Activated CD8-positive, alpha-beta memory T cell treated with anti-CD3 and anti-CD28 coated beads for 1 hour (primary cell): Measurements from ENCODE around the gene LRRC3C.

Experiments
- DNase-seq, 2 donors: peaks; one replicate each; pipeline ENCODE4 v3.0.0-alpha.2; 2020; ENCODE audit warnings: low read depth in 1 of 2; ENCODE audit errors: extremely low read depth in 1 of 2

LRRC3C gene

DNA sequence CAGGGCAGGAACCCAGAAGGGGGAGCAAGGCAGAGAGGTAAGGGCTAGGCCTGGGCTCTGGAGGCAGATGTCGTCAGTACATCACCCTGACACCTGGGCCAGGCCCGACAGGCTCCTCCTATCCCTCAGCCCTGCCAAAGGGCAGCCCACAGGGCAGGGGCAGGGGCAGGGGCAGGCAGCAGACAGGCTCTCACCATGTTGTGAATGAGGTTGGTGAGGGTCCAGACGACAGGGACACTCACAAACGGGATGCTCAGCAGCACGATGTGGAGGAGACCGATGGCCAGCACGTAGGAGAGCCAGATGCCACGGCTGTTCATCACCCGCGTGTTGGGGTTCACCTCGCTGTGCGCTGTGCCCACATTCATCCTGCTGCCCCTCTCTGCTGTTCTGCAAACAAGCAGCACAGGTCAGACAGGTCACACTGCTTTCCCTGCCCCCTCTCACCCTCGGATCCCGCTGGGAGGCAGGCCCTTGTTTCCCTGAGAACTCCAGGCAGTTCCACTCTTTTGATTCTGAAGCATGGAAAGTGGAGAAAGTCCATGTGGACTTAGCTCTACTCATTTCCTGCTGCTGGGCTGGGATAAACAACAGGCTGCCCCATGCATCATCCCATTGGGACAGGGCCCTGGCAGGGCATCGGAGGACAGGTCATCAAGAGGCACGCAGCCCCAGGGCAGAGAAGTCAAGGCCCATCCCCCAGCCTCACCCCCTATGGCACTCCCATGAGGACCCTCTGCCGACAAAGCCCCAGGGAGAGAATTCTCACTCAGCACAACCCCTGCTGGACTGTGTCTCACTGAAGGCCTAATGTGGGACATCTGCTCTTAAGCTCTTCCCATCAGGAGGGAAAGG is 3.5 kb upstream of the LRRC3C start:
- DNase-seq = no peak

- no peak for DNase-seq
Measured at GRCh38 chr17:39924691-39925055, 2.9 kb upstream of the LRRC3C start.

DNA sequence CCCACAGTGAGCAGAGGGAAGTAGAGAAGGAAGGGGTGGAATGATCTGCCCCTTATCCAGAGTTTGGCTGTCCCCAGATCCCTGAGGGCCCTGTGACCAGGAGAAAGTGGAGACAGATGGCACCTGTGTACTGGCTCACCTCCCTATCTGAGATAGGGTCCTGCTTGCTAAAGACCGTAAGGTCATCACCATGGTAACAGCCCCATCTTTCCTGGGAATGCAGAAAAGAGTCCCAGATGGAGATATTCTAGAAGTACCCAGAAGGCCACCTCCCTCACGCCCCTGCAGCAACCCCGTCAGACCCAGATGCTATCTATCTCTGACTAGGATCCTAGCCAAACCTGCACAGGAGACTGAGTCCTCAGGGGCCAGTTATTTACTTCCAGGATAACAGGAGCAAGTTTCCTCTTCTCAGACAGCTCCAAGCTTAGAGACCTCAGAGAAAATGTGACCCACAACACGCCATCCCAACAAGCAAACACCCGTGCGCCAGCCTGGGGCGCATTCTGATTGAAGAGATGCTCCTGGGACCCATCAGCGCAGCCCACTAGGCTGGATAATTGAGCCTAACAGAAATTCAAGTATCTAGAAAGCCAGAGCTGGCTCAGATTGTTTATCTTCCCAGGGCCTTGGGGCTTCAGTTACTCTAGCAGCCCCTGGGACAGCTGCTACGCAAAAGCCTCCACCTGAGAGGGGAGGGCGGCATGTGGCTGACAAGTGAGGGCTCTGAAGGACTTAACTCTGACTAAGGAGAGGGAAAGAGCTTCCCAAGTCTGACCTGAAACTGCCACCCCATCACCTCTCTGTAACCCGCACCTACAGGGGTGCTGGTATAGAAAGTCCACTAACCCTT is 2.0 kb upstream of the LRRC3C start:
- DNase-seq = no peak

- DNase-seq = no peak
Measured at GRCh38 chr17:39926135-39926587, 1.4 kb upstream of the LRRC3C start.

DNA sequence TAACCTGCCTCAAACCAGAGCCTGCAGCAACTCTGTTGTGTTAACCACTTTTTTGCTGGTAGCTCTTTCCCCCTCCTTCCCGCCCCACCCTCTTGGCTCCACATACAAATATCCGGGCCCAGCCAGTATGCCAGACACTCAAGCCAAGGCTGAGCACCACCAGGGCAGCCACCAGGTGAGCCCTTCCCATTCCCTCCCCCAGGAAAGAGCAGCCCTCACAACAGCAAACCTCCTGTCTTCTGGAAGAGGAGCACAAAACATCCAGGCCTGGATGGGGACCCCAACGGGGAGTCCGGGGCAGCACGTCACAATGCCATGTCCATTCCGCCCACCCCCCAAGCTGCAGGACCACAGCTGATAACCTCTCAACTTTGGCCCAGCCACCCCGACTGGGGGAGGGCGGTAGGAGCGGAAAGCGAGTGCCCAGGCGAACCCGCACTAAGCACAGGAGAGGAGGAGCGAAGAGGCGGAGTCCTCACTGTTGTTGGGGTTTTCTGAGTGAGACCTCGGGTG is 888 bp upstream of the LRRC3C start:
- DNase-seq = peak in 1 of 2 donors; percentile 39

DNA sequence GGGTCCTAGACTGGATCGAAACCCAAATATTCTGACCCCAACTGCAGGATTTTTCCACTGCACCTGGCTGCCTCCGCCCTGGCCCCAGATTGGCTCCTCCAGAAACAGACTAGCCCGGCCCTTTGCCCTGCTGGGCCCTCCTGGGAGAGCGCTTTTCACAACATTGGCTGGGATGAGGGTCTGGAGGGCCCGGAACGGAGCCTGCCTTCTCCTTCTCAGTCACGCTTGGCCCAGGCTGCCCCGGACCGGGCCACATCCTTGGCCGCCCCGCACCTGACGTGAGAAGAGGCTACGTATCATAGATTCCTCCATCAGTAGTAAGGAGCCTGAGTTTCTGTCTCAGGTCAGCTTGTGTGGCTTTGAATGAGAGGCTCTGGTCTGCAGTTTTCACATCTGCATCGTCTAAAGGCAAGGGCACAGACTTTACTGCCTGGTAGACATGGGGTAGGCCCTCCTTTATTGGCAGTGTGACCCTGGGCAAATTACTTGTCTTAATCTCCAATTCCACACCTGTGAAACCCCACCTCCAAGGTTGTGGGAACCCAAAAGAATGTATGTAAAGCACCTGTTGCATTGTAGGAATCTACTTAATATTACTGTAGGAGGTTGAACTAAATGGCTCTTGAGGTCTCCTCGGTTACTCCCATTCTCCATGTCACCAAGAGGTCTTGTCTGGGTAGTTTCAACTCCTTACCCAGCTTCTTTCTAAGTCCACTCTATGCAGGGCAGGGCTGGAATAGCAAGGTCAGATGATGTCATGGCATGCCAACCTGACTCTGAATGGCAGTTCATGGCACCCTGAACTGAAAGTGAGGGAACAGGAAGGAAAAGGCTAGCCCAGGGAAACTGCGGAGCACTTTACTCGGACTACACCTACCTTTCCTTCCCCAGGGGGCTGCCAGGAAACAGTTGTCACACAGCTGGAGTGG is 661 bp downstream of the LRRC3C start:
- DNase-seq = no peak

- no peak for DNase-seq
Measured at GRCh38 chr17:39928858-39929645, 1.5 kb downstream of the LRRC3C start.

DNA sequence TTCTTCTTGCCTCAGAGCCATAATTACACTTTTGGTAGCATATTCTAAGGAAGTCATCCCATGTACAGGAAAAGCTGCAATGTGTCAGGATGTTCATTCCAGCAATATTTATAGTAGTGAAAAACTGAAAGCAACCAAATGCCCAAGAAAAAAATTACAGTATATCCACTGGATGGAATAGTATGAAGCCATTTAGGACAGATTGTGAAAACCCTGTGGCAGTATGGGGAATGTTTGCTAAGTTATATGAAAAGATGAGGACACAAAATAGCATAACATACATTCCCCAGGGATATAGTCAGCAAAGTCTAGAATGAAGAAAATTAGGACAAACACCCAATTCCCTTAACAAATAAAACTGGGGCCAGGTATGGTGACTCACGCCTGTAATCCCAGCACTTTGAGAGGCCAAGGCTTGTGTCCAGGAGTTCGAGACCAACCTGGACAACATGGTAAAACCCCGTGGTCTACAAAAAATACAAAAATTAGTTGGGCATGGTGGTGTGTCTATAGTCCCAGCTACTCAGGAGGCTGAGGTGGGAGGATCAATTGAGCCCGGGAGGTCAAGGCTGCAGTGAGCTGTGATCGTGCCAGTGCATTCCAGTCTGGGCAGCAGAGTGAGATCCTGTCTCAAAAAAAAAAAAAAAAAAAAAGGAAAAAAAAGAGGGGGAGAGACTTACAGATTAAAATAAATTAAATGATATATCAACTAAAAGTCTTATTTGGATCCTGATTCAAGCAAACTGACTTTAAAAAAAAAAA is 2.3 kb downstream of the LRRC3C start:
- DNase-seq = no peak

GRCh38 chr17:39933912-39934311 is 6.4 kb downstream of the LRRC3C start:
- DNase-seq = no peak

DNA sequence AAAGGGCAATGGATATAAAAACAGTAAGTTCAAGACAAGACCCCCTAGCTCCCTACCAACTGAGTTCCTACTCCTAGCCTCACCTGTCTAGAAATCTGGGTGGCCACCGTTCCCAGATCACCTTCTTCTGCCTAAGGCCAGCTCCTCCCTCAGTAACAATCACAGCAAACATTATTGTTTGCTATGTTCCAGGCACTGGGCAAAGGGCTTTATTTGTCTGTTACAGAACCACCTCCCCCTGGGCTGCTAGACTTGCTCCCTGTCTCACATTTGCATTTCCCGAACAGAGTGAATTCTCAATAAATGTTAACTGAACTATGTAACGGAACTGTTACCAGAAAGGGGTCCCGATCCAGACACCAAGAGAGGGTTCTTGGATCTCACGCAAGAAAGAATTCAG is 6.8 kb downstream of the LRRC3C start:
- no peak for DNase-seq

DNA sequence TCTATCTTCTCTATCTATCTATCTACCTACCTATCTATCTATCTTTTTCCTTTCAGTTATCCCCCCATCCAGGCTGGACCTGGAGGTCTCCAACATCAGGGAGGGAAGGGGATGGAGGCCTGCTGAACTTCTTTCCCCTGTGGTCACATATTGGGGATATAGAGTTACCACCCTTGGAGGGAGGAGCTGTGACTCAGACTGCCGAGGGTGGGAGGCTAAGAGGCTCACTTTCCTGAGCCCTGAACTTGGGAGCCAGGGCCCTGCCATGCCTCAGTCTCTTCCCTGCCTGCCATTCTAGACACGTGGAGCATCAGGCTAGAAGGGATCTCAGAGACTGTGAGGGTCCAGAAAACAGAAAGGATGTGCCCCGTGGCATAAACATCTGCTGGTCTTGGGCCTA is 8.4 kb downstream of the LRRC3C start:
- no peak for DNase-seq

GRCh38 chr17:39937447-39937846 is 9.9 kb downstream of the LRRC3C start:
- no peak for DNase-seq

DNA sequence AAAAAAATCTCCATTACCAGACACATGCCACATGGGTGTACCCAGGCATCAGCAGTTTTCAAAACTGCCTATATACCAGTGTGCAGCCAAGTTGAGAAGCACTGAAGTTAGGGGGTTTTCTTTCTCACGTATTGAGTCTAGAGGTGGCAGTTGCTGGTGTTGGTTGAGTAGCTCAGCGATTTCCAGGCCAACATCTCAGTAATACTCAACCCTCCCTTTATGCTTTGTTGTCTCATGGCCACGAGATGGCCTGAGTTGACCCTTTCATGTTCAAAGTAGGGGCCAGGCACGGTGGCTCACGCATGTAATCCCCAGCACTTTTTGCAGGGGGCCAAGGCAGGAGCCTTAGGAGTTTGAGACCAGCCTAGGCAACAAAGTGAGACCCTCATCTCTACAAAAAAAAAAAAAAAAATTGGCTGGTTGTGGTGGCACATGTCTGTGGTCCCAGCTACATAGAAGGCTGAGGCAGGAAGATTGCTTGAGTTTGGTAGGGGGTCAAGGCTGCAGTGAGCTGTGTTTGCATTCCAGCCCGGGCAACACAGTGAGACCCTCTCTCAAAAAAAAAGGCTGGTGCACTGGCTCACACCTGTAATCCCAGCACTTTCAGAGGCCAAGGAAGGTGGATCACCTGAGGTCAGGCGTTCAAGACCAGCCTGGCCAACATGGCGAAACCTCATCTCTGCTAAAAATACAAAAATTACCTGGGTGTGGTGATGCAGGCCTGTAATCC is 10.8 kb downstream of the LRRC3C start:
- no peak for DNase-seq

GRCh38 chr17:39939106-39939505 is 11.6 kb downstream of the LRRC3C start:
- no peak for DNase-seq

- DNase-seq = no peak
Measured at GRCh38 chr17:39939588-39940419, 12.3 kb downstream of the LRRC3C start.

- no peak for DNase-seq
Measured at GRCh38 chr17:39943702-39944392, 16.3 kb downstream of the LRRC3C start.

GRCh38 chr17:39944393-39944711 is 16.8 kb downstream of the LRRC3C start:
- DNase-seq = no peak
